Bone marrow (tissue), 2 donors: ENCODE data around the gene TMEM205.
"Not testable (repeated sequence)": the region's sequence is repeated elsewhere in the genome, so short reads cannot be mapped to it uniquely, and the experiment has no call there.

Source experiments
- DNase-seq, 2 donors: peaks; one replicate each; lab custom pipeline; 2025; lab: John Stamatoyannopoulos, UW

The TMEM205 gene

DNA sequence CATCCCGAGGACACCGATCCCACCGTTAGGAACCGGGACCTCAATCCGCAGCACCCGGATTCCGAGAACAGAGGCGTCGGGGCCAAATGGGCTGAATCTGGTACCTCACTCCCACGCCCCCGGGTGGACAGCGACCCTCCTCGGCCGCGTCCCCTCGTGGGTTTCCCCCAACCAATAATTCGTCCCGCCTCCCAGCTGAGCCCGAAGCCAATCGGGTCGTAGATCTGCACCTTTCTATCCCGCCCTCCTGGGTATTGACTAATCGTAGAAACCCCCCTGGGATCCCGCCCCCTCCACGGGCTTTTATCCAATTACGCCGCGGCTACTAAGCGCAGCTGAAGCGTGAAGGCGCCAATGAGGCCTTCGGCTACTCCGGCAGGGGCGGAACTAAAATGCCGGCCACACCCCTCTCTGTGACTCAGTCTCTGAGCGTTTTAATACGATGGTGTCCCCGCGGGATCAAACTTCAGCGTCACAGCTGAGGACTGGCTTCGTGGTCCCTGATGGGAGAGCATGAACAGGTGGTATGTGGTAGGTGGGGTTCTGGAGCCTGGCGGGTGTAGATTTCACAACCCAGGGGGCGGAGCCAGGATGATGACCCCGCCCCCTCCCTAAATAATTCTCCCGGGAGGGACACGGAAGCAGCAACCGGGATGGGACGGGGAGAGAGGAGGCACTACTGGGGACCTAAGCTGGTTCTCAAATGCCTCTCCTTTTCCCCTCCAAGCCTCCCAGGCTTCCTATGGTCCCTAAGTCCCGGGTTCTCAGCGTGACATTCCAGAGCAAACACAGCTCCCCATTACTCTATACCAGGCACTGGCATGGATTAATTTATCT lies at the start of gene TMEM205, which contains the start of gene CCDC159:
Gene TMEM205, minus strand, starts transcription at position 165 of the 837 bp plus-strand sequence. CDS start 649 bp downstream, outside the sequence.
Gene CCDC159, plus strand, starts transcription at position 416 of the 837 bp plus-strand sequence. Its CDS starts 88 bp downstream, at position 504.
- peak; percentile 76 to 97 for DNase-seq

DNA sequence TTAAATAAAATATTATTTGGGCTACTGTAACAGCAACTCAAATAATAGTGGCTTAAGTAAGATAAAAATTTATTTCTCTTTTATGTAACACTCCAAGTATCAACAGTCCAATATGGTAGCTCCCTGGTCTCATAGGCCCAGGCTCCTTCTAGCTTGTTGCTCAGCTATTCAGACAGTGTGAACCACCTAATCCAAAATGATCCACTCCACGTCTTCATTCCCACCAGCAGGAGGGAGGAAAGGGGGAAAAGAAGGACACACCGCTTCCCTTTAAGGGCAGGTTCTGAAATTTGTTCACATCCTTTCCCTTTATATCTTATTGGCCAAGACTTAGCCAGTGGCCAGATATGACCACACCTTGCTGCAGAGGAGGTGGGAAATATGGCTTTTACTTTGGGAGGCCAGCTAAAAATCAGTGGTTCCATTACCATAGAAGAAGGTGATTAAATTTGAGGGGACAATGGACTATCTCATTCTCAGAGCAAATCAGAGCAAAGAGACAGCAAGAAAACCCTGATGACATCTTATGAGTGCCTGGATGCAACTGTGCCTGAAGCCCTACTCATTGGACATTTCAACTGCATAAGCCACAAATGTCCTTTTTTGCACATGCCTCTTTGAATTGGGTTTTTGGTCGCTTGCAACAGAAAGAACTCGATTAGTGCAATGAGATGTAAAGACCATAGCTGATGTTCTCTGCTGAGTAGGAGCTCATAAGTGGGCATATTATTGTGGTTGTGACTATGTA lies 45.0 kb upstream of the TMEM205 start:
- no peak for DNase-seq

DNA sequence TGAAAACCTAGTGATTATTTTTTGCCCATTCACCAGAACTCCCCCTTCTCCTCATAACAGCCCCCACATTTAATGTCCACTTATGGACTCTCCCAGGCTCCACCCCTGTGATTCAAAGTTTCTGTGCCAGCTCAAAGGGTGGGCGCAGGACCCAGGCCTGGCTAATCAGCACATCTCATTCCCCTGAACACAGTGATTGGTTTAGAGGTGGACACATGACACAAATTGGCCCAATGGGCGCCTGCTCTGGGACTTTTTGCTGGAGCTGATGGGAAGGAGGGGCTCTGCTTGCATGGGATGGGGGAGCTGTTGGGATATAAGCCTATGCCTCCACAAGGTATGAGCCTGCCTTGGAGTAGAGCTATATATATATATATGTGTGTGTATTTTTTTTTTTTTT lies 44.3 kb upstream of the TMEM205 start:
- DNase-seq: no peak

DNA sequence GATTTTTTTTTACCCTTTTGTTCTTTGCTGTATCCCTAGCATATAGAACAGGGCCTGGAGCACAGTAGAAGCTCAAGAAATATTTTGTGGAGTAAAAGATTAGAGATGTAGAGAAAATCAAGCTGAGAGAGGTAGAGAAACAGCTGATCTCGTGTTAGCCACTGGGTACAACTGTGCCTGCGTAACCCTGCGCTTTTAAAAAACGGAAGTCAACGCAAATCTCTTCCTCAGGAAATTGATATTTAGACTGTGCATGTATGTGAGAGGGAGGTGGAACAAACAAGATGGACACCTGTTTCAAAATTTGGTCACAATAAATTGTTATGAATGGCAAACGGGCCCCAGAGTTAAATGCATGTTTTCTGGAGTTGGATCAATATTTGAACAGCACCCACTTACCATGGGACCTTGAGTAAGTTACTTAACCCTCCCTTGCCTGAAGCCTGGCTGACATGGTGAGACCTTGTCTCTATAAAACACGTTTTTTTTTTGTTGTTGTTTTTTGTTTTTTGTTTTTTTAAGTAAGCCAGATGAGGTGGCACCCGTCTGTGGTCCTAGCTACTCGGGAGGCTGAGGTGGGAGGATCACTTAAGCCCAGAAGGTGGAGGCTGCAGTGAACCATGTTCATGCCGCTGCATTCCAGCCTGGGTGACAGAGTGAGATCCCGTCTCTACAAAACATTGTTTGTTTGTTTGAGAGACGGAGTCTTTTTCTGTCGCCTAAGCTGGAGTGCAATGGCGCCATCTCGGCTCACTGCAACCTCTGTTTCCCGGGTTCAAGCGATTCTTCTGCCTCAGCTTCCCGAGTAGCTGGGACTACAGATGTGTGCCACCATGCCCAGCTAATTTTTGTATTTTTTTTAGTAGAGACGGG lies 41.3 kb upstream of the TMEM205 start:
- DNase-seq: no peak

DNA sequence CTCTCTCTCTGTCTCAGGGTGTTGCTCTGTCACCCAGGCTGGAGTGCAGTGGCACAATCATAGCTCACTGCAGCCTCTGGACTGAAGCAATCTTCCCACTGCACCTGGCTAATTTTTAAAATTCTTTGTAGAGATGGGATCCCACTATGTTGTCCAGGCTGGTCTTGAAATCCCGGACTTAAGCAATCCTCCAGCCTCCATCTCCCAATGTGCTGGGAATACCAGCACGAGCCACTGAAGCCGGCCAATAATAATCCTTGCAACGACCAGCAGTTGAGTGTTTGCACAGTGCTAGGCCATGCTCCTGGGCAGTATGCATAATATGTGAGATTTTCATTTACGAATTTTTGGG lies 38.7 kb upstream of the TMEM205 start:
- DNase-seq: no peak

DNA sequence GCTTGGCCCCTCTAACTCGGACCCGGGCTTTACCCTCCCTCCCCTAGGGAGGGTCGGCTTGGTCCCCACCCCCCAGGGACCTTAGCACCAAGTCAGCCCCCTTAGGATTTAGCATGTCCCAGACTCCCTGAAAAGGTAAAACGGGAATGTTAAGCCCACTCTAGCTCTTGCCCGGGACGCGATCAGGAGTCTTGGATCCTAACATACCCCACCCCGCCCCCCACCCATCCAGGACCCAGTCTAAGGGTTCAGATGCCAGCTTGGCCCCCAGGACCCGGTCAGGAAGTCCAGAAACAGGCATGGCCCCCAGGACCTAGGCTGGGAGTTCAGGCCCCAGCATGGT lies 37.6 kb upstream of the TMEM205 start:
- DNase-seq: no peak

DNA sequence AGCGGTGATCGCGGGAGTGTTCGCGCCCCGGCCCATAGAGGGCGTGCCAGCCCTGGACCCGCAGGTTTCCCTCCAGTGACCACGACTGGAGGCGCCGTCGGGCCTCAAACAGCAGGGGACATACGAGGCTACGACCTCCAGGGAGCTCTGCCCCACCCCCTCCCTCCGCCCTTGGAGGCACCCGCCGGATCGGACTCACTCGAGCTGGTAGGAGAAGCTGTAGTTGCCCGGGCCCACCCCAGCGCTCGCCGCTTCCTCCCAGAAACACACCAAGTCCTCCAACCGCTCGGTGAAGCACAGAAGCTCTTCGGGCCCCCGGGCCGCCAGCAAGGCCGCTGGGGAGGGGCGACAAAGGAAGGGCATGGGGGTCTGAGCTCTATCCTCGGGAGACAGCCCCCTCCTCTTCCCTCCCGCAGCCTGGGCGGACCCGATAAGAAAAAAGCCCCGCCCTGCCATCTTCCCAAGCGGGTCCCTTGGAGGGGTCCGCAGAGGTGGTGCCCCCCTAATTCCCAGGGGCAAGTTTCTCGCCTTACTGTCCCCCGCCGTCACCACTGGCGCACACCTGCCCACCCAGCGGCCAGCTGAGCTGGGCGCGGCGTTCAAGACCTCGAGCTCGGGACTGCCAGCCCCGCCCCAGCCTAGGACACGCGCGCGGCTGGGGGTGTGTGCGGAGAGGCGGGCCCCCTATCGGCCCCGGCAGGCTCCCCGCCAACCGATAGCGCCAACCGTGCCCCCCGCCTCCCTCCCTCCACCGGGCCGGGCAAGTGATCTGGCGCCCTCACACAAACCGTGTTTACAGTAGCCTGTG lies 37.0 kb upstream of the TMEM205 start:
- DNase-seq: peak; percentile 16 to 26

DNA sequence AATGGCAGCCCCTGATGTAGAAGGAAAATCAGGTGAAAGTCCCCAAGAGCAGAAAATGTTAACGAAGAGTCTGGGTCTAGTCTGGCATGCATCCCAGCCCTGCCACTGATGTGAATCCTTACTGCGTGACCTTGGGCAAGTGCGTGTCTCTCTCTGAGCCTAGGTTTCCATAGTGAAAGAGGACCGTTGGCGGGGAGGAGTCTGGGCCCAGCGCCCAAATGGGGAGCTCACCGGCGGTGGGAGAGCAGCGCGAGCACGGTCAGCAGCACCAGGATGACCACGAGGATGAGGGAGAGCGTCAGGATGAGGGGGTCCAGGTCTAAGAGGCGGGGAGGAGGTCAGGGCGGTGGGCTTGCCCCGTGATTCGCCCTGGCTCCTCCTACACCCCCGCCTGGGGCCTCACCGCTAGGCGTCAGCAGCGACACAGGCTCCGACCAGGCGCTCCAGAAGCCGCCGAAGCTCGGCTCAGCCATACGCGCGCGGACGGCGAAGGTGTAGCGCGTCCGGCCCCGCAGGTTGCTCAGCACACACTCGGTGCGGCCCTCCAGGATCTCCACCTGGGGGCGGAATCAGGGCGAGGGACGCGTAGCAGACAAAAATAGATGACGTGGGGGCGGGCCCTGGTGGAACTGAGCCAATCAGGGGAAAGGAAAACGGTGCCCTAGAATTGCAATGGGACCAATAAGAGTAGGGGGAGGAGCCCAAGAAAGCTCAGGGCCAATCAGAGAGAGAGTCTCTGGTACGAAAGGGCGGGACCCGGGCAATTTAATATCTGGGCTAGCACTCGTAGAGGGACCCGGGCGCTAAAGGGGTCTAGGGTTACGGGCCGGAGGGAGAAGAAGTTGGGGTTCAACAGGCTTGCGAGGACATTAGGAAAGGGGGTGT lies 34.8 kb upstream of the TMEM205 start:
- DNase-seq: peak; percentile 93 to 96

DNA sequence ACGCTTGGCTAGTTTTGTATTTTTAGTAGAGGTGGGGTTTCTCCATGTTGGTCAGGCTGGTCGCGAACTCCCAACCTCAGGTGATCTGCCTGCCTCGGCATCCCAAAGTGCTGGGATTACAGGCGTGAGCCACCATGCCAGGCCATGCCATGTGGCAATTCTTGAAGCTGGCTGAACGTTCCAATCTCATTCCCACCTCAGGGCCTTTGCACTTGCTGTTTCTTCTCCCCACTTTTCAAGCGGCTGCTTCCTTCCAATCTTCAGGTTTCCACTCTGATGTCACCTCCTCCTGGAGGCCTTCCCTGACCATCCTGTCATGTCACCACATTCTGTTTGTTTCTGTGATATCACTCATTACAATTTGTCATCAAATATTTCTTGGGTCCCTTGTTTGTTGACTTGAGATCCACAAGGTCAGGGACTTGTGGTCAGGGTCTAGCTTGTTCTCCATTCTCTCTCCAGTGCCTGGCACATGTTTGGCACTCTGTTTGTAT lies 33.8 kb upstream of the TMEM205 start:
- no peak for DNase-seq

DNA sequence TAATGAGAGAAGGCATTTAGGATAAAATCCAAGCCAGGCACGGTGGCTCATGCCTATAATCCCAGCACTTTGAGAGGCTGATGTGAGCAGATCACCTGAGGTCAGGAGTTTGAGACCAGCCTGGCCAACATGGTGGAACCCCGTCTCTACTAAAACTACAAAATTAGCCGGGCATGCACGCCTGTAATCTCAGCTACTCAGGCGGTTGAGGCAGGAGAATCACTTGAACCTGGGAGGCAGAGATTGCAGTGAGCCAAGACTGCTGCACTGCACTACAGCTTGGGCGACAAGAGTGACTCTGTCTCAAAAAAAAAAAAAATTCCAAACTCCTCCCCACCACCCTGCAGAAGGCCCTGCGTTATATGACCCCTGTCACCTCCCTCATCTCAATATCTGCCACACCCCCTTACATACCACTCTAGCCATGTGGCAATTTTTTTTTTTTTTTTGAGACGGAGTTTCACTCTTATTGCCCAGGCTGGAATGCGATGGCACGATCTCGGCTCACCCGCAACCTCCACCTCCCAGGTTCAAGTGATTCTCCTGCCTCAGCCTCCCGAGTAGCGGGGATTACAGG lies 33.3 kb upstream of the TMEM205 start:
- DNase-seq: not testable (repeated sequence)

DNA sequence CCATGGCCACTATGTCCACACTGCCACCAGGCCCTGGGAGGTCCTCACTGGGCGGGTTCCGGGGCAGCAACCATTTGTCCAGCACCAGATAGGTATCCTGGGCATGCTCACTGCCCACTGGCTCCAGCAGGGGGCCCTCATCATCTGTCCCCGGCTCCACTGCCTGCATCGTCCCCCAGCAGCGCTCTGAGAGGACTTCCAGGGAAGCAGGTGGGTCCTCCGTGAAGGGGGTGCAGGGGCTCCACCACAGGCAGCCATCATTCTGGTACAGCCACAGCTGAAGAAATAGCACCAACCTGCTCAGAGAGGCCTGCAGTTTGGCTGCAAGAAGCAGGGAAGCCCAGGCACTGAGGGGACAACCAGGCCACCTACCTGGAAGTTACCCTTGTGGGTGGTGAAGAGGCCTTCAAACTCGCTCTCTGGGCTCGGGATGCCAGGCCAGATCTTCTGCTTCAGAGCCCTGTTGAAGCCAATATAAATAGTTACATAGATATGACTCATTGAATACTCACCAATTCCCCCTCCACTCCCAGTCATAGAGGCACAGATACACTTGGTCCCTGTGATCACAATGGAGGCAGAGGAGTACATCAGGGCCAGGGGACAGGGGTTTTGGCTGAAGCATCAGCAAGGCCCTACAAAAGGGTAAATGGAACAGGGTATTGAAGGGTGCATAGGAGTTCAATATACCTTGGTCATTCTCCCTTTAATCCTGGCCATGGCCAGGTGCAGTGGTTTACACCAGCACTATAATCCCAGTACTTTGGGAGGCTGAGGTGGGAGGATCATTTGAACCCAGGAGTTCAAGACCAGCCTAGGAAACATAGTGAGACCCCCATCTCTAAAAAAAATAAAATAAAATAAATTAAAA lies 32.5 kb upstream of the TMEM205 start:
- no peak for DNase-seq

DNA sequence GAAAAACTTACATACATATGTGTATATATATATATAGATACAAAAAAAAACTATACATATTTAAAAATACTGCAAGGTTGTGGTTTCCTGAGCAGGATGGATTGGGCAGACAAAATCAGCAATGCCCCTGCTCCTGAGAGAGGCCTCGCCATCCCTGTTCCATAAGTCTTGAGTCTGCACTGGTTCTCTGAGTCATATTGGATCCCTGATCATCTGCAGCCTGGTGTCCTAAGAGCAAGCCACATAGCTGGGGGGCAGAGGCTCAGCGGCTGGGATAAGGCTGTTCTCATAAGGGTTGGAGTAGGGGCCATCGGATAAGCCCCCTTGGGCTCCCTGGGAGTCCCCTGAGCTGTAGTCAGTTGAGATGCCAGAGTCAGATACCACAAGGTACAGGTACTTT lies 31.7 kb upstream of the TMEM205 start:
- no peak for DNase-seq

DNA sequence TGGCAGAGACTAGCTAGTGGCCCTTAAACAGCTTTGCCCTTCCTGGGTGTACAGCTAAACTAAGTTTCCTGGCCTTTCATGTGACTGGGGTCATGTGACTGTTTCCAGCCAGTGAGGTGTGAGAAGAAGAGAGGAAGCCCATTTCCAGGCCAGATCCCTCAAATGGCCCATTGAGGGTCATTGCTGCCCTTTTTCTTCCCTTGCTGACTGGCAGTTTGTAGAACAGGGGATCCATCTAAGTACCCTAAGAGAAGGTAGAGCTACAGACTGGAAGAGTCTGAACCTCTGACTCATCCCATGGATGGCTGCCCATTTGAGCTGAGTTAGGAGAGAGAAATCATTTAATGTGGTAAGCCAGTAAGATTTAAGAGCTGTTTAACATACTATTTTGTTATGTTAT lies 31.2 kb upstream of the TMEM205 start:
- no peak for DNase-seq

DNA sequence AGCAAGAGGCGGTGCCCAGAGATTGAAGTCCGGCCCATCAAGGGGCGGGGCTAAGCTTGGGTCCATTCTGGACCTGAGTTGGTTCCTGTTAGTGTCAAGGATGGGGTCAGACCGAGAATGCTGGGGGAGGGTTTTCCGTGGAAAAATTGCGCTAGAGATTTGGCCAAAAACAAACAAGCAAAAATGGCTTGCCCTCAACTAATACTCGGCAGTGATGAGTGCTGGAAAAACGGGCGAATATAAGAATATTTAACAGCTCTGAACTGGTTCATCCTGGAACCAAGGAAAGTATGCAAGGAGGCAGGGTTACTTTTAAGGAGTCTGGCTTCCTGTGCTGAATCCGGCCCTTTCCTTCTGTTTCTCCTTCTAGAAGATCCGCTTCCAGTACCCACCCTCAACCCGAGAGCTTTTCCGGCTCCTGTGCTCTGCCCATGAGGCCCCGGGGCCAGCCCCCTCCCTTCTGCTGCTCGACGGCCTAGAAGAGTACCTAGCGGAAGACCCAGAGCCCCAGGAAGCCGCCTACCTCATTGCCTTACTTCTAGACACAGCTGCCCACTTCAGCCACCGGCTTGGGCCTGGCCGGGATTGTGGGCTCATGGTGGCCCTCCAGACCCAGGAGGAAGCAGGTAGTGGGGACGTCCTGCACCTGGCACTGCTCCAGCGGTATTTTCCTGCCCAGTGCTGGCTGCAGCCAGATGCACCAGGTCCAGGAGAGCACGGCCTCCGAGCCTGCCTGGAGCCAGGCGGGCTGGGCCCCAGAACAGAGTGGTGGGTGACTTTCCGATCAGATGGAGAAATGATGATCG lies 29.3 kb upstream of the TMEM205 start:
- peak in 1 of 2 donors; percentile 63 for DNase-seq

DNA sequence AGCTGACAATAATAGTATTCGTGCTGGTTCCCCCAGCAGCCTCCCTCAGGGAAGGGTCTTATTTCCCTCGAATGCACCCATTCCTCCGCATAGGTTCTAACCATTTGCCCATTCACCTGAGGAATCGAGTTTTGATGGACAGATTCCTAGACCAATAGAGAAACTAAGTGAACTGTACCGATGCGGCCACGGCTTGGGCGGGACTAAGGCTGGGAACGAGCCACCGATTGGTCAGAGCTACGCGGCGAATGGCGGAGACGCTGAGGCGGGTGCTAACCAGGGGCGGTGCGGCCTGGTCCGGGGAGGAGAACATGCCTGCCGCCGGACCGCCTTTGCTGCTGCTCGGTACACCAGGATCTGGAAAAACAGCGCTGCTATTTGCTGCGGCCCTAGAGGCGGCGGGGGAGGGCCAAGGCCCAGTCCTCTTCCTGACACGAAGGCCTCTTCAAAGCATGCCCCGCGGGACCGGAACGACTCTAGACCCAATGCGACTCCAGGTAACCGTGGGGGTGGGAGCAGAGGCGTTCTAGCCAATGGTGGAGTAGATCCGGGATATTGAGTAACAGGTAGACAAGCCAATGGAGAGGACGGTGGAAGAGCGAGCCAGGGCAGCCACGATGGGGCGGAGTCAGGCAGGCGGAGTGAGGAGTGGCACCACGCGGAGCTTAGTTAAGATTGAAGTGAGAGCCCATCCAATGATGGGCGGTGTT lies 28.5 kb upstream of the TMEM205 start, which contains the start of gene SWSAP1:
Gene SWSAP1, plus strand, starts transcription at position 234 of the 710 bp plus-strand sequence. Its CDS starts 15 bp downstream, at position 249.
- DNase-seq: peak; percentile 96 to 100

DNA sequence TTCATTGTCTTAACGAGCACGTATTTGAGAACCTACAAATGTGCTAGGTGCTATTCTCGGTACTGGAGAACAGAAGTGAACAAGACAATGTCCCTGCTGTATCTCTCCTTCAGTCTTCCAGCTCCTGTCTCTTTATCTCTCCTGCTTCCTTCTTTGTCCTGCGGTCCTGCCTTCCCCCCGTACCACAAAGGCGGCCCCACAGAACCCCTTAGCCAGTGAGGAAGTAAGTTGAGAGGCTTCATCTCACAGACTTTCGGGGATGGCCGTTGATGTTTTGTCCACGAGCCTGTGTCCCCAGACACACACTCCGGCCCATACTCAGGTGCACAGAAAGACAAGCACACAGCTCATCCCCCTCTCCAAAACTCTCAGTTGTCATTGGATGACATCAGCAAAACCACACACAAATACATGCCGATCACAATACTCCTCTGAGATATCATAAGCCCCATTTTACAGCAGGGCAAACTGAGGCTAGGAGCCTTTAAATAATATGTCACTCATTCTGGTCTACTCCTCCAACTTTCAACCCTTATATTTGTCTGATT lies 27.9 kb upstream of the TMEM205 start:
- DNase-seq: peak in 1 of 2 donors; percentile 35
